Neuron (in vitro differentiated cells): Measurements from ENCODE around the gene TRPM1.

Source experiments
- H2AFZ ChIP-seq: one replicate; pipeline ENCODE4 v1.6.1; 2013; ENCODE audit warnings: low read depth, mild to moderate bottlenecking, inconsistent platforms, low read length, moderate library complexity
- H3K27me3 ChIP-seq: one replicate; pipeline ENCODE4 v1.6.1; 2013; ENCODE audit warnings: low read length; ENCODE audit not compliant: insufficient read depth
- H3K36me3 ChIP-seq: one replicate; pipeline ENCODE4 v1.6.1; 2013; ENCODE audit warnings: low read length; ENCODE audit not compliant: insufficient read depth
- H3K4me1 ChIP-seq: one replicate; pipeline ENCODE4 v1.6.1; 2013; ENCODE audit warnings: low read length; ENCODE audit not compliant: insufficient read depth
- H3K4me3 ChIP-seq: 2 replicates; pipeline ENCODE4 v1.5.1; 2013; ENCODE audit warnings: mild to moderate bottlenecking, low read length, moderate library complexity
- H3K9me3 ChIP-seq: one replicate; pipeline ENCODE4 v1.6.1; 2013; ENCODE audit warnings: low read length

TRPM1 gene

GRCh38 chr15:31106495-31107300, 5.2 kb upstream of the TRPM1 start:
- Histone ChIP-seq H3K36me3 (no peaks in the 10 kb centered on the region), H3K9me3 (no peaks in the 10 kb centered on the region), H3K4me1 (no peaks in the 10 kb centered on the region), H3K4me3 (no peak overlapping the region), H3K27me3 (no peaks in the 10 kb centered on the region), H2AFZ (no peak overlapping the region)

GRCh38 chr15:31104003-31104402, 2.5 kb upstream of the TRPM1 start:
- H3K27me3 ChIP-seq: peaks cover 6% of the 10 kb centered on the region
- no peaks in the 10 kb centered on the region for H3K4me1 ChIP-seq
- H3K36me3 ChIP-seq: no peaks in the 10 kb centered on the region
- H3K4me3 ChIP-seq: no peak overlapping the region
- no peak overlapping the region for H2AFZ ChIP-seq
- H3K9me3 ChIP-seq: no peaks in the 10 kb centered on the region

GRCh38 chr15:31102374-31103342, 1.1 kb upstream of the TRPM1 start:
- H3K36me3 ChIP-seq: no peaks in the 10 kb centered on the region
- no peaks in the 10 kb centered on the region for H3K4me1 ChIP-seq
- peaks cover 6% of the 10 kb centered on the region for H3K27me3 ChIP-seq
- no peak overlapping the region for H2AFZ ChIP-seq
- H3K9me3 ChIP-seq: no peaks in the 10 kb centered on the region
- H3K4me3 ChIP-seq: no peak overlapping the region

- Histone ChIP-seq H3K9me3 (no peaks in the 10 kb centered on the region), H3K4me3 (no peak overlapping the region), H3K36me3 (no peaks in the 10 kb centered on the region), H3K27me3 (peaks cover 6% of the 10 kb centered on the region), H3K4me1 (no peaks in the 10 kb centered on the region), H2AFZ (no peak overlapping the region)
Measured at GRCh38 chr15:31102039-31102321, 455 bp upstream of the TRPM1 start.

GRCh38 chr15:31100738-31101137, 787 bp downstream of the TRPM1 start:
- Histone ChIP-seq H3K4me1 (no peaks in the 10 kb centered on the region), H3K9me3 (no peaks in the 10 kb centered on the region), H2AFZ (no peak overlapping the region), H3K4me3 (no peak overlapping the region), H3K36me3 (no peaks in the 10 kb centered on the region), H3K27me3 (peaks cover 6% of the 10 kb centered on the region)

- no peak overlapping the region for H3K4me3 ChIP-seq
- H3K9me3 ChIP-seq: no peaks in the 10 kb centered on the region
- H3K27me3 ChIP-seq: peaks cover 6% of the 10 kb centered on the region
- no peak overlapping the region for H2AFZ ChIP-seq
- no peaks in the 10 kb centered on the region for H3K4me1 ChIP-seq
- no peaks in the 10 kb centered on the region for H3K36me3 ChIP-seq
Measured at GRCh38 chr15:31098953-31099740, 2.4 kb downstream of the TRPM1 start.

GRCh38 chr15:31098491-31098917, 3.0 kb downstream of the TRPM1 start:
- H2AFZ ChIP-seq: no peak overlapping the region
- no peak overlapping the region for H3K4me3 ChIP-seq
- H3K4me1 ChIP-seq: no peaks in the 10 kb centered on the region
- H3K9me3 ChIP-seq: no peaks in the 10 kb centered on the region
- H3K36me3 ChIP-seq: no peaks in the 10 kb centered on the region
- H3K27me3 ChIP-seq: peaks cover 6% of the 10 kb centered on the region

GRCh38 chr15:31096563-31096962, 5.0 kb downstream of the TRPM1 start:
- Histone ChIP-seq H3K4me3 (no peak overlapping the region), H3K4me1 (no peaks in the 10 kb centered on the region), H2AFZ (no peak overlapping the region)

GRCh38 chr15:31091481-31091880, 10.0 kb downstream of the TRPM1 start:
- Histone ChIP-seq H3K9me3 (no peaks in the 10 kb centered on the region), H3K4me1 (no peaks in the 10 kb centered on the region), H2AFZ (no peak overlapping the region), H3K4me3 (no peak overlapping the region), H3K27me3 (no peaks in the 10 kb centered on the region), H3K36me3 (no peaks in the 10 kb centered on the region)

More at GRCh38 chr15:31096563-31096962, 5.0 kb downstream of the TRPM1 start:
- no peaks in the 10 kb centered on the region for H3K9me3 ChIP-seq
- H3K27me3 ChIP-seq: peaks cover 6% of the 10 kb centered on the region
- H3K36me3 ChIP-seq: no peaks in the 10 kb centered on the region

GRCh38 chr15:31090766-31091165, 10.8 kb downstream of the TRPM1 start:
- Histone ChIP-seq H3K4me1 (no peaks in the 10 kb centered on the region), H3K36me3 (no peaks in the 10 kb centered on the region), H3K9me3 (no peaks in the 10 kb centered on the region), H2AFZ (no peak overlapping the region), H3K4me3 (no peak overlapping the region), H3K27me3 (no peaks in the 10 kb centered on the region)

- Histone ChIP-seq H3K4me3 (no peak overlapping the region), H2AFZ (no peak overlapping the region)
Measured at GRCh38 chr15:31089368-31090047, 12.0 kb downstream of the TRPM1 start.

GRCh38 chr15:31088672-31089367, 12.7 kb downstream of the TRPM1 start:
- Histone ChIP-seq H2AFZ (no peak overlapping the region), H3K9me3 (no peaks in the 10 kb centered on the region), H3K4me3 (no peak overlapping the region), H3K4me1 (no peaks in the 10 kb centered on the region), H3K36me3 (no peaks in the 10 kb centered on the region), H3K27me3 (no peaks in the 10 kb centered on the region)

More at GRCh38 chr15:31089368-31090047, 12.0 kb downstream of the TRPM1 start:
- no peaks in the 10 kb centered on the region for H3K4me1 ChIP-seq
- no peaks in the 10 kb centered on the region for H3K36me3 ChIP-seq
- H3K9me3 ChIP-seq: no peaks in the 10 kb centered on the region
- no peaks in the 10 kb centered on the region for H3K27me3 ChIP-seq
